Muscle layer of colon (tissue), 2 donors: Measurements from ENCODE around the gene TP53BP2.
"Not testable (repeated sequence)": the region's sequence is repeated elsewhere in the genome, so short reads cannot be mapped to it uniquely, and the experiment has no call there.

Experiments used
- H3K27ac ChIP-seq: one replicate; pipeline ENCODE4 v1.7.0; 2013; ENCODE audit warnings: low read depth, mild to moderate bottlenecking, low read length, moderate library complexity
- H3K27me3 ChIP-seq, 2 donors: one replicate each; pipeline ENCODE4 v1.7.0; 2013; ENCODE audit warnings: low read length in 2 of 2, mild to moderate bottlenecking in 2 of 2; ENCODE audit not compliant: insufficient read depth in 2 of 2, control insufficient read depth in 1 of 2
- H3K36me3 ChIP-seq: one replicate; pipeline ENCODE4 v1.7.0; 2013; ENCODE audit warnings: mild to moderate bottlenecking, low read length; ENCODE audit not compliant: insufficient read depth
- H3K4me1 ChIP-seq: one replicate; pipeline ENCODE4 v1.7.0; 2013; ENCODE audit warnings: mild to moderate bottlenecking, low read length; ENCODE audit not compliant: insufficient read depth
- H3K4me3 ChIP-seq, 2 donors: one replicate each; pipeline ENCODE4 v1.7.0; 2013; ENCODE audit warnings: low read length in 2 of 2, low read depth in 1 of 2, mild to moderate bottlenecking in 1 of 2, moderate library complexity in 1 of 2
- H3K9ac ChIP-seq: one replicate; pipeline ENCODE4 v1.7.0; 2013; ENCODE audit warnings: low read length
- H3K9me3 ChIP-seq: one replicate; pipeline ENCODE4 v1.7.0; 2013; ENCODE audit warnings: mild to moderate bottlenecking, low read length
- donor health status: abdominal sarcoma.
- donor health status: Adenocarcinoma of cecum.

Gene TP53BP2

DNA sequence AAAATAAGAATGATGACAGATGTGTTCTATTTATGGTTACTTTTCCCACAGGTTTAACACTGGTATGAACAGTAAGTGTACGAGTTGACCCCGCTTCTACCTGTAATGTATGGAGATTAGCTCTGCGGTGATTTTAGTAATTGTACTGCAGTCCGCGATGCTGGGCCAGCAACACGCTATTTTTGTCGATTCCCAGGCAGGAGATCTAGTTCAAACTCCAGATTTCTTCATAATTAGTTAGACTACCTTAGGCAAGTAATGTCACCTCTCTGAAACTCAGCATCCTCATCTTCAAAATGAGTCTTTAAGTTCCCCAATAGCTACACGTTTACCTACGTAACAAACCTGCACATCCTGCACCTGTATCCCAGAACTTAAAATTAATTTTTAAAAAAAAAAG lies 21.5 kb downstream of the TP53BP2 start:
- H3K4me1 ChIP-seq = no peaks in the 10 kb centered on the region
- H3K27ac ChIP-seq = no peak overlapping the region
- no peaks in the 10 kb centered on the region for H3K27me3 ChIP-seq
- no peaks in the 10 kb centered on the region for H3K36me3 ChIP-seq
- H3K9me3 ChIP-seq = no peaks in the 10 kb centered on the region
- H3K4me3 ChIP-seq = no peak overlapping the region
- no peak overlapping the region for H3K9ac ChIP-seq

DNA sequence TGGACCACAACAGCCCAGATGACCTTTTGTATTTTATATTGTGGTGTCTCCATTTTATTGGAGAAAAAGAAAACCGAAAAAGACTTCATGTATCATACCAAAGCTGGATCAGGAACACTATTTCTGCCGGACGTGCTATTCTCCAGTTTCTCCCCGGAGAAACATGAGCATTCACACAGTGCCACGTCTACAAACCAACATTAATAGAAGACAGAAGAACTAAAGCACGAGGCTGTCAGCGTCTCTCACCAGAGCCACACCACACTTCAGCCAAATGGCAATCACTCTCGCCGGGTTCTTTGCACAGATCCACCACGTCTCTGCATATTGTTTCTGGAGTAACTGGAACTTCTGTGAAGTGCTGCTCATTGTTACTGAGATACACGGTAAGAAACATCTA lies 24.8 kb downstream of the TP53BP2 start:
- H3K27ac ChIP-seq = no peak overlapping the region
- H3K4me1 ChIP-seq = no peaks in the 10 kb centered on the region
- H3K27me3 ChIP-seq = no peaks in the 10 kb centered on the region
- H3K9me3 ChIP-seq = no peaks in the 10 kb centered on the region
- peaks cover 2% of the 10 kb centered on the region for H3K36me3 ChIP-seq
- no peak overlapping the region for H3K9ac ChIP-seq
- no peak overlapping the region for H3K4me3 ChIP-seq

DNA sequence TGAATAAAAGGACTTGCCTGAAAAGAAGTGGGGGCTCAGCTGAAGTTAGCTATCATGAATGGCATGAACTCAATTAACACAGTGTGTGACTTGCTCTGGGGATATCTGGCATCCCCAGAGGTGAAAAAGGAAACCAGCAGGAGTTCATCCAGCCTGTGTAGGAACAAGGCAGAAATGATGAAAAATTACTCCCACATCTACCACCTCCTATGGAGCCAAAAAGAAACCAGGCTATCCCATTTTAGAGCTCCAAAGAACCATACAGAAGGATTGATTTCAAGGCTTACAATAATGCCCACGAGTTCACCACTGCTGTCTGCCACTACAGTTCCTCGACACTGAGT lies 25.3 kb downstream of the TP53BP2 start:
- Histone ChIP-seq H3K9ac (no peak overlapping the region), H3K27ac (no peak overlapping the region), H3K27me3 (no peaks in the 10 kb centered on the region), H3K4me1 (no peaks in the 10 kb centered on the region), H3K36me3 (peaks cover 7% of the 10 kb centered on the region), H3K9me3 (no peaks in the 10 kb centered on the region), H3K4me3 (no peak overlapping the region)

GRCh38 chr1:223819730-223820514 lies 25.8 kb downstream of the TP53BP2 start:
- no peak overlapping the region for H3K27ac ChIP-seq
- no peak overlapping the region for H3K4me3 ChIP-seq
- no peaks in the 10 kb centered on the region for H3K9me3 ChIP-seq
- H3K36me3 ChIP-seq = peaks cover 7% of the 10 kb centered on the region
- no peaks in the 10 kb centered on the region for H3K27me3 ChIP-seq
- peaks cover 4% of the 10 kb centered on the region for H3K4me1 ChIP-seq
- H3K9ac ChIP-seq = no peak overlapping the region

- not testable (repeated sequence) for H3K9me3 ChIP-seq, H3K27me3 ChIP-seq, H3K27ac ChIP-seq, H3K4me3 ChIP-seq, H3K4me1 ChIP-seq, H3K9ac ChIP-seq
- H3K36me3 ChIP-seq = peaks cover 26% of the 10 kb centered on the region
These were observed 28.5 kb downstream of the TP53BP2 start for GRCh38 chr1:223817265-223817664.

DNA sequence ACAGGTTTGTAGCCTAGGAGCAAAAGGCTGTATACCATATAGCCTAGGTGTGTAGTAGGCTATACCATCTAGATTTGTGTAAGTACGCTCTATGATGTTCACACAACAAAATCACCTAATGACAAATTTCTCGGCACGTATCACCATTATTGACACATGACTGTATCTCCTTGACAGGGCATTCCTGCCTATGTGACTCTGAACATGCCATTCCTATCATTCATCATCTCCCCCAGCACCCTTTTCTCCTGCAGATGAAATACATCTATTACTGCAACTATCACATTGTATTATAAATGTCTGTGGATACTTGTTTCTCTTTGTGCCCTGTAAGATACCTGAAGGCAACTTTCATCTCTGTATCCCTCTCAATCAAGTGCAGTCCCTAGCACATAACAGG lies 29.9 kb downstream of the TP53BP2 start:
- H3K4me3 ChIP-seq = no peak overlapping the region
- H3K27ac ChIP-seq = no peak overlapping the region
- no peaks in the 10 kb centered on the region for H3K9me3 ChIP-seq
- H3K27me3 ChIP-seq = no peaks in the 10 kb centered on the region
- H3K4me1 ChIP-seq = peaks cover 5% of the 10 kb centered on the region
- H3K36me3 ChIP-seq = peaks cover 29% of the 10 kb centered on the region
- H3K9ac ChIP-seq = no peak overlapping the region

- no peak overlapping the region for H3K9ac ChIP-seq
- no peaks in the 10 kb centered on the region for H3K9me3 ChIP-seq
- peaks cover 34% of the 10 kb centered on the region for H3K36me3 ChIP-seq
- no peak overlapping the region for H3K27ac ChIP-seq
- peaks cover 5% of the 10 kb centered on the region for H3K4me1 ChIP-seq
- H3K27me3 ChIP-seq = no peaks in the 10 kb centered on the region
- no peak overlapping the region for H3K4me3 ChIP-seq
These were observed 30.5 kb downstream of the TP53BP2 start for GRCh38 chr1:223815020-223815853.

DNA sequence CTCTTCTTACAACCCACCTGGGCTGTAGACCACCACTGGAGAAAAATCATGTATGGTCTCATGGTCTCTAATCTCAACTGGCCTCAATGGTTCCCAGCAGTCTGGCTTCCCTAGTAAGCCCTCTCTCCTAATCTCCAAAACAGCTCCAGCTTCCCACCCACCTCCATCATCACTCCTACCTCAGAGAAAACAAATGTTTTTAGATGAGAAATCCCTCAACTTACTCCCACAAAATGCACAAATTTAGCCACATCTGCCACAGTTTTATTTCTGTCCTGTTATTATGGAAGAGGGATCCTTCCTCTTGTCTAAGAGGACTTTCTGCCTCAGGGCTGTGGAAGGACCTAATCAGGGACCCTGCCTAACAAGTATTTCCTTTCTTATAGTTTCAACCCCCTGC lies 32.1 kb downstream of the TP53BP2 start:
- no peak overlapping the region for H3K27ac ChIP-seq
- H3K36me3 ChIP-seq = peaks cover 34% of the 10 kb centered on the region
- peaks cover 5% of the 10 kb centered on the region for H3K4me1 ChIP-seq
- H3K9me3 ChIP-seq = no peaks in the 10 kb centered on the region
- no peak overlapping the region for H3K4me3 ChIP-seq
- no peaks in the 10 kb centered on the region for H3K27me3 ChIP-seq
- no peak overlapping the region for H3K9ac ChIP-seq

GRCh38 chr1:223811634-223812101 lies 34.1 kb downstream of the TP53BP2 start:
- H3K27ac ChIP-seq = no peak overlapping the region
- H3K4me3 ChIP-seq = no peak overlapping the region
- no peaks in the 10 kb centered on the region for H3K9me3 ChIP-seq
- no peaks in the 10 kb centered on the region for H3K27me3 ChIP-seq
- no peak overlapping the region for H3K9ac ChIP-seq
- peaks cover 5% of the 10 kb centered on the region for H3K4me1 ChIP-seq
- peaks cover 34% of the 10 kb centered on the region for H3K36me3 ChIP-seq

DNA sequence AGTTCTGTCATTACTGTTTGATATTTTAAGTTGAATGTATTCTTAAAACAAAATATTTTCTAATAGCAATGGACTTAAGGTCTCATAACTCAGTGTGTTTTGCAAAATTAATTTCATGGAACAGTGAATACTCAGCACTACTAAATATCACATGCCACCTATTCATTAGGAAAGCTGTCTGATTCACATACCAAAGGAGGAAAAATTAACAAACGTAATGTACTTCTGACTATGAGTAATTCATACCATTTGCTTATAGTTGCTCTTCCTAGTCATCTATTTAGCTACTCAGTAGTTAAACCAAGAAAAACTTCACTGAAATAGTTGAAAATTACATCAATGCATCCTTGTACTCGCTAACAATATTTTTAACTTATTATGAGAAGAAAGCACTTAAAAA lies 35.2 kb downstream of the TP53BP2 start:
- peaks cover 5% of the 10 kb centered on the region for H3K4me1 ChIP-seq
- no peaks in the 10 kb centered on the region for H3K27me3 ChIP-seq
- no peak overlapping the region for H3K9ac ChIP-seq
- H3K9me3 ChIP-seq = no peaks in the 10 kb centered on the region
- no peak overlapping the region for H3K27ac ChIP-seq
- no peak overlapping the region for H3K4me3 ChIP-seq
- H3K36me3 ChIP-seq = peaks cover 39% of the 10 kb centered on the region

- H3K27me3 ChIP-seq, H3K4me1 ChIP-seq, H3K9ac ChIP-seq, H3K4me3 ChIP-seq, H3K27ac ChIP-seq, H3K9me3 ChIP-seq: not testable (repeated sequence)
- H3K36me3 ChIP-seq = peaks cover 41% of the 10 kb centered on the region
These were observed 35.8 kb downstream of the TP53BP2 start for GRCh38 chr1:223809905-223810304.
